K562 (cell line): Measurements from ENCODE around the gene LEO1. TPM values are rescaled to one million over a fixed set of nuclear protein-coding genes. Genes with fewer than 3 reads are reported as not detected.

Experiments
- BRF2 ChIP-seq: IDR thresholded peaks from 3 replicates; pipeline ENCODE4 v1.6.1; 2011; ENCODE audit warnings: borderline replicate concordance, mild to moderate bottlenecking; ENCODE audit not compliant: insufficient read length, insufficient read depth
- CBX3 ChIP-seq, 2 experiments: IDR thresholded peaks; 1 replicate in 1 of 2; 2 replicates in 1 of 2; pipeline ENCODE4 v1.6.1; 2012; ENCODE audit warnings: inconsistent platforms in 2 of 2, low read length in 2 of 2, borderline replicate concordance in 1 of 2, control low read depth in 1 of 2
- CHD4 ChIP-seq: fragments of 200-600 bp; sonication (generic); IDR thresholded peaks from 3 replicates; pipeline ENCODE4 v1.6.1; 2012; ENCODE audit warnings: low read depth, mild to moderate bottlenecking, mixed read lengths, low read length, inconsistent platforms; ENCODE audit not compliant: insufficient read depth, insufficient replicate concordance, poor library complexity, severe bottlenecking
- DDX20 ChIP-seq: fragments of 450-650 bp; IDR thresholded peaks from 2 replicates; pipeline ENCODE4 v1.6.1; 2016; ENCODE audit warnings: missing genetic modification characterization, low read depth, mild to moderate bottlenecking, missing compliant biosample characterization, moderate library complexity
- GTF2F1 ChIP-seq: IDR thresholded peaks from 2 replicates; pipeline ENCODE4 v1.6.1; 2011; ENCODE audit warnings: low read depth, low read length, improper control_type of control experiment
- HES1 ChIP-seq: fragments of 450-650 bp; IDR thresholded peaks from 2 replicates; pipeline ENCODE4 v1.6.1; 2016; ENCODE audit warnings: low read depth, mild to moderate bottlenecking, moderate library complexity
- HNRNPLL ChIP-seq: fragments of 200-400 bp; formaldehyde crosslinking; IDR thresholded peaks from 2 replicates; pipeline ENCODE4 v1.6.1; 2017; ENCODE audit warnings: low read length, low read depth, mild to moderate bottlenecking; ENCODE audit not compliant: poor library complexity, severe bottlenecking
- JUNB ChIP-seq: fragments of 450-650 bp; formaldehyde crosslinking; conservative IDR thresholded peaks from 2 replicates; pipeline ENCODE4 v1.4.0; 2020; ENCODE audit warnings: mild to moderate bottlenecking
- JUND ChIP-seq, 2 experiments: IDR thresholded peaks; 2 replicates in 1 of 2; 3 replicates in 1 of 2; pipeline ENCODE4 v1.6.1; 2011; ENCODE audit warnings: borderline replicate concordance in 2 of 2, low read depth in 2 of 2, low read length in 2 of 2, improper control_type of control experiment in 1 of 2, missing biosample characterization in 1 of 2, missing genetic modification characterization in 1 of 2, missing genetic modification reagents in 1 of 2
- RBM22 ChIP-seq: fragments of 200-400 bp; formaldehyde crosslinking; IDR thresholded peaks from 2 replicates; pipeline ENCODE4 v1.6.1; 2018; ENCODE audit warnings: low read length, low read depth; ENCODE audit not compliant: poor library complexity, severe bottlenecking
- SOX6 ChIP-seq: fragments of 450-650 bp; IDR thresholded peaks from 2 replicates; pipeline ENCODE4 v1.6.1; 2014; ENCODE audit warnings: mild to moderate bottlenecking
- SREBF2 ChIP-seq: sonication (generic); formaldehyde crosslinking; IDR thresholded peaks from 2 replicates; pipeline ENCODE4 v1.4.0; 2020; ENCODE audit warnings: mild to moderate bottlenecking, missing genetic modification reagents
- SRSF1 ChIP-seq: fragments of 200-400 bp; formaldehyde crosslinking; IDR thresholded peaks from 2 replicates; pipeline ENCODE4 v1.6.1; 2017; ENCODE audit warnings: mild to moderate bottlenecking, low read depth, low read length, moderate library complexity
- TAF15 ChIP-seq: fragments of 200-400 bp; formaldehyde crosslinking; IDR thresholded peaks from 2 replicates; pipeline ENCODE4 v1.6.1; 2017; ENCODE audit warnings: mild to moderate bottlenecking, low read depth, low read length, moderate library complexity
- XRCC3 ChIP-seq: fragments of 450-650 bp; IDR thresholded peaks from 2 replicates; pipeline ENCODE4 v1.6.1; 2017; ENCODE audit warnings: mild to moderate bottlenecking, moderate library complexity
- ZBTB33 ChIP-seq: sonication (generic); formaldehyde crosslinking; IDR thresholded peaks from 2 replicates; pipeline ENCODE4 v1.8.1; 2023; ENCODE audit warnings: mild to moderate bottlenecking, missing genetic modification reagents
- ZEB2 ChIP-seq: fragments of 450-650 bp; IDR thresholded peaks from 2 replicates; pipeline ENCODE4 v1.6.1; 2016
- ZNF23 ChIP-seq: fragments of 250-450 bp; sonication (Bioruptor Pico); IDR thresholded peaks from 2 replicates; pipeline ENCODE4 v1.4.0; 2020; ENCODE audit warnings: mild to moderate bottlenecking
- ZNF512 ChIP-seq: IDR thresholded peaks from 2 replicates; pipeline ENCODE4 v1.6.1; 2016; ENCODE audit warnings: missing genetic modification characterization, missing compliant biosample characterization
- ZNF707 ChIP-seq: fragments of 250-450 bp; sonication (Bioruptor Pico); conservative IDR thresholded peaks from 2 replicates; pipeline ENCODE4 v1.8.0; 2022; ENCODE audit warnings: inconsistent platforms, mild to moderate bottlenecking, moderate library complexity
- ZNF717 ChIP-seq: fragments of 250-450 bp; sonication (Bioruptor Pico); IDR thresholded peaks from 2 replicates; pipeline ENCODE4 v1.5.0; 2021
- polyA plus RNA-seq, 8 experiments: library from polyadenylated mRNA; depleted of rRNA in 4 of 8; stranded (reverse) in 5 of 8; unstranded in 3 of 8; fragments of >200 nt; fragmentation: Nextera tagmentation in 2 of 8; fragmentation: Illumina TruSeq in 1 of 8; extraction: Ambion mirVana in 2 of 8; extraction: Trizol in 1 of 8; gene quantifications; 2 replicates each; pipeline versions ENCODE4 v1.2.1 to v1.2.3, GENCODE V29; 2011 to 2014; ENCODE audit warnings: inconsistent platforms in 1 of 8, missing spikeins in 1 of 8
- total RNA-seq, 7 experiments: library from RNA; depleted of rRNA in 6 of 7; stranded (reverse); fragments of >200 nt in 6 of 7; fragmentation: Illumina TruSeq in 2 of 7; extraction: Trizol in 2 of 7; gene quantifications; 2 replicates each; pipeline versions ENCODE4 v1.2.1 to v1.2.3, GENCODE V29; 2011 to 2021; ENCODE audit warnings: low replicate concordance in 1 of 7

The LEO1 gene
- total and polyA plus RNA-seq, 9 of the 15 experiments (the other 6 are each of a cell fraction or from before 2014, with no cell fraction given), result 8.4 to 48.3 (median 37.9) TPM

GRCh38 chr15:51982013-51982769, 10.6 kb upstream of the LEO1 start (continued):
- TF ChIP-seq XRCC3 (no peak), HNRNPLL (no peak), ZNF707 (CRISPR knock-in tag) (no peak), GTF2F1 (no peak), JUNB (CRISPR knock-in tag) (no peak), HES1 (no peak), CHD4 (no peak), ZBTB33 (CRISPR knock-in tag) (0 out of 2 replicates have a peak, but pooled peaks have one; percentile 13), BRF2 (no peak), SOX6 (peak; percentile 70; the same call in 1 of the 2 replicates), ZNF717 (CRISPR knock-in tag) (no peak), CBX3 (IDR thresholded peaks at IDR 0.05; ENCODE audit: borderline replicate concordance in 1 of 2, low read length in 2 of 2) (no peak), TAF15 (no peak), ZNF512 (tag) (peak; percentile 10; the same call in 1 of the 2 replicates), SREBF2 (CRISPR knock-in tag) (no peak), ZEB2 (peak; percentile 52; the same call in 1 of the 2 replicates), SRSF1 (no peak), JUND (IDR thresholded peaks at IDR 0.05; ENCODE audit: borderline replicate concordance, low read depth, low read length) (peak; percentile 25; the same call in 1 of the 2 replicates), JUND (tag; IDR thresholded peaks at IDR 0.05; ENCODE audit: borderline replicate concordance, low read depth, low read length) (peak; percentile 23; the same call in 2 of the 3 replicates), RBM22 (no peak), ZNF23 (CRISPR knock-in tag) (no peak), DDX20 (tag) (no peak)
